GM18909 (cell line): Measurements from ENCODE around the gene PTPN5.

Experiments
- ATAC-seq: cut with Tn5 transposase; IDR thresholded peaks from one replicate; pipeline ENCODE4 v1.9.1; 2021; ENCODE audit warnings: mild to moderate bottlenecking; ENCODE audit not compliant: unreplicated experiment, poor library complexity

The PTPN5 gene

GRCh38 chr11:18774801-18775200 is 16.8 kb downstream of the PTPN5 start:
- no peak for ATAC-seq

DNA sequence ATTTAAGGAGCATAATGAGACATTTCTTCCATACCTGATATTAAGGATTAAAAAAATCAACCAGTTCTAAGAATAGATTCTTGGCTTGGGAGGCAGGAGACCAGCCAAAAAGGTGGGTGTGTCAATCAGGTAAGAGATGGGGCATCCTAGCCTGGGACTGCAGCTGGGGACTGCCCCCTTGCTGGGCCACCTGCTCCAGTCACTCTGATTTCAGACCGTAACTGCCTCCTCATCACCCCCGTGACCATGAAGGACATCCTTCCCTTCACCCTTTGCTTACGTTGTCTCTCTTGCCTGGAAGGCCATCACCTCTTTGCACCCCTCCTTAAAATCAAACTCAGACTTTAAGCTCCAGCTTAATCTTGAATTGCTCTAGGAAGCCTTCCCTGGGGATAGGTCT is 17.9 kb downstream of the PTPN5 start:
- no peak for ATAC-seq

GRCh38 chr11:18773104-18773503 is 18.5 kb downstream of the PTPN5 start:
- ATAC-seq, result no peak

- ATAC-seq, result no peak
Observed at GRCh38 chr11:18772211-18772610, 19.4 kb downstream of the PTPN5 start.

DNA sequence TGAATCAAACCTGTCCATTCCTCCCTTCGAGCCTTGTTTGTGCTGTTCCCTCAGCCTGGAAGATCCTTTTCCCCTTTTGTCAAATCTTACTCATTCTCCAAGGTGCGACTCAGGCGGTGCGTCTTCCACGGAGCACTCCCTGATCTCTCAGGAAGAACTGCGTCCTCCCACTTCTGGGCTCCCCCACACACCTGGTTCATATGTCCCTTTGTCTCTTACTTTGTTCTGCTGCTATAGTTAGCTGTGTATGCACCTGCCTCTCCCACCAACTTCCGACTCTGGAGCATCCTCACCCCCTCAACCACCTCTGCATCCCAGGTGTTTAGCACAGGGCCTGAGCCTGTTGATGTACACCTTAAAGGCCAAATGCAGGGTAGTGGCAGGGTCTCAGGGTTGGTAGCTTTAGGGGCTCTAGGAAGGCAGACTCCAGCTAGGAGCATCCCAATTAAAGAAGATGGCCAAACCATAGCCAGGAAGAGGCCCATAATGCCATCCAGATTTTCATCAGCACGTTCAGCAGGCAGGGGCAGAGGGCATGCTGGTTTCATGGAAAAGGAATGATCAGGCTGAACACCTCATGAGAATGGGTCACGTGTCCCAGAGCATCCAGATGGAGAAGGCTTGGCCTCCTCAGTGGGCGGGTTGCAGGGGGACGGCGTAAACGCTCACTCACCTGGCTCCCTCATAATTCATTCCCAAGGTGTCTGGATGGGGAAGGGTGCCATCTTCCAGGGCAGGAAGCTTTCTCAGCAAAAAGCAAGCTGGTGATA is 20.1 kb downstream of the PTPN5 start:
- no peak for ATAC-seq

- no peak for ATAC-seq
Observed at GRCh38 chr11:18770479-18771125, 21.0 kb downstream of the PTPN5 start.

- peak; percentile 76 for ATAC-seq
Observed at GRCh38 chr11:18769802-18770456, 21.7 kb downstream of the PTPN5 start.

DNA sequence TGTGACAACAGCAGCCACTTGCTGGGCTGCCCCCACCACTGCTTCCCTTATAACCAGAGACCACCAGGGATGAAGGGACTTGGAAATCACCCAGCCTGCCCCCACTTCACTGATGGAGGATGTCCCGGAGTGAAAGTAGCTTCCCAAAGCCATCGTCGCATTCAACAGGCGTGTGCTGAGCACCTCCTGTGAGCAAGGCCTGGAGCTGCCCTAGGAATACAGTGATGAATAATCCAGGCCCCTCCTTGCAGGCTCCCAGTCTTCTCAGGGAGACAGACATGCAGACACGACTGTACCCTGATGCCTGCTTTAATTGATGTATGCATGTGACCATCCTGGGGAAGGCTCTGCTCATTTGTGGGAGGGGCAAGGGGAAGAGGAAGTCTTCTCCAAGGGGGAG is 22.6 kb downstream of the PTPN5 start:
- no peak for ATAC-seq

GRCh38 chr11:18768472-18768901 is 23.1 kb downstream of the PTPN5 start:
- peak; percentile 81 for ATAC-seq

DNA sequence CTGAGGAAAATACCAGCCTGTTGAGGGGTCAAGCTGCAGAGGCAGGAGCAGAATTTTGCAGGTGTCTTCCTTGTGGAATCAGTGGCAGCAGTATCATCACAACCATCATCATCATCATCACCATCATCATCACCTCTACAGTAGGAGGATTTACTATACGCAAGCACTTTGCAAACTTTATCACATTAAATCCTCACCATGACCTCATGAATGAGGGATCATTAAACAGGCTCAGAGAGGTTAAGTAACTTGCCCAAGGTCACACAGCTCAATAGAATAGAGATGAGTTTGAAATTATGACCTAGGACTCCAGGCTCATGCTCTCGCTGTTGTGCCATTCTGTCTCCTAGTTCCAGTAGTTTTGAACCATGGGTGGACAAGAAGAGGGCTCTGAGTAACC is 25.6 kb downstream of the PTPN5 start:
- ATAC-seq, result no peak

GRCh38 chr11:18765554-18765953 is 26.0 kb downstream of the PTPN5 start:
- no peak for ATAC-seq

DNA sequence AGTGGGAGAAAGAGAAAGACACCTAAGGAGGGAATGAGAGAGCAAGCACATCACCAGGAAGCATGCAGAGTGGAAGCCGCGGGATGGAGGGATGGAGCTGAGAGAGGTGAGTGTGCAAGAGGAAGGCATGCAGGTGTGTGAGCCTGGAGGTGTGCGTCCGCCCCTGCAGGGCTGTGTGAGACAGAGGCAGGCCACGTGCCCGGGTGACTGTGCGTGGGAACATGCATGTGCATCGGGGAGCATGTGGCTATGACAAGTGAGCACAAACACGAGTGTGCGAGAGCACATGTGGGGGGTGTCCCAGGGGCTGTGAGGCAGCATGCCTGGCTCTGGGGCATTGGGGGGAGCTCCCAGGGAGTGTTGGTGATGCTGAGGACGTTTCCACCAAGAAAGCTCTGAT is 29.9 kb downstream of the PTPN5 start:
- ATAC-seq, result no peak

- ATAC-seq, result no peak
Observed at GRCh38 chr11:18761144-18761543, 30.5 kb downstream of the PTPN5 start.

- ATAC-seq, result no peak
Observed at GRCh38 chr11:18757811-18758210, 33.8 kb downstream of the PTPN5 start.

DNA sequence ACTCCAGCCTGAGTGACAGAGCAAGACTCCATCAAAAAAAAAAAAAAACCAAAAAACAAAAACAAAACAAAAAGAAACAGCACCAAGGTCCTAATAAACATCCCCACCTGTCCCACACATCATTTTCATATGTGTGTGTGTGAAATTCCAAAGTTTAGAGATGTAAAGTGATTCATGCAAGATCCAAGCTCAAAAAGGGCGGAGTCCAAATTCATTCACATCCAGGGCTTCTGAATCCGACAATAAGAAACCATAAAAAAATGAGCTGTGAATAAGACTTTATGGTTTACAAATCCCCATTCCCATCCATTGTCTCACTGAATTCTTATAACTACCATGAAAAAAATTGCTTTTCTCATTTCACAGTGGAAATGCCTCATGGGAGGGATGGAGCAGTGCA is 34.7 kb downstream of the PTPN5 start:
- ATAC-seq, result no peak

DNA sequence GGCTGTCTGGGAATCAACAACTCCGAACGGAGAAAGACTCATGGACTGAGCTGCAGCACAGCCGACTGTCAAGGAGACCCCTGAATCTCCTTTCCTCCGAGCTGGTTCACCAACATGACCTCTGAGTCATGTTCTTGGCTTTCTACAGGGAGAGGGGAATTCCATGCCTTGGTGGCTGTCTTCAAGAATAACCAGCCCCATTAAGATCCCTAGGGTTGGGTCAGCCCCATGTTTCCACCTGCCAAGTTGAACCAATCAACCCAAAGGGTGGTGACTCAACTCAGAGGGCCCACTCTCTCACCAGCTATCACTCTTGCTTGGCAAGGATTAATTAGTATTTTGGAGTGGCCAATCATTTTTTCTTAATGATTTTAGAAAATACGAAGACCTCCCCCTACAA is 37.3 kb downstream of the PTPN5 start:
- ATAC-seq, result no peak

DNA sequence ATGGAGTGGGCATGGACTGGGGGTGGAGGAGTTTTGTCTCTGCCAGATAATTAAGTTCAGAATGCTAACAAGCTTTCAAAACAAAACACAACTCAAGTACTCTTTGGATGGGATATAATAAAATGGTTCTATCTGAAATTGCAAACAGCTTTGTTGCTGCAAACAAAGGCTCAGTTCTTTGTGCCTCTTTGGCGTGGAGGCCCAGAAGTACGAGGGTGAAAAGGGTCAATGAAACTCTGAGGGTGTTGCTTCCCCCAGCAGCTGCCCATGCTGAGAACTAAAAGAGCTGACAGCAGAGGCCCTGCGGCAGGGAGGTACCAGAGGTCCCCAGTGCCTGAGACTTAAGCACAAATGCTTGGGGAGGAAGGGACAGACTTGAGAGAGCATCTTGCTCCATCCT is 39.1 kb downstream of the PTPN5 start:
- ATAC-seq, result no peak

GRCh38 chr11:18750944-18751343 is 40.7 kb downstream of the PTPN5 start:
- no peak for ATAC-seq

DNA sequence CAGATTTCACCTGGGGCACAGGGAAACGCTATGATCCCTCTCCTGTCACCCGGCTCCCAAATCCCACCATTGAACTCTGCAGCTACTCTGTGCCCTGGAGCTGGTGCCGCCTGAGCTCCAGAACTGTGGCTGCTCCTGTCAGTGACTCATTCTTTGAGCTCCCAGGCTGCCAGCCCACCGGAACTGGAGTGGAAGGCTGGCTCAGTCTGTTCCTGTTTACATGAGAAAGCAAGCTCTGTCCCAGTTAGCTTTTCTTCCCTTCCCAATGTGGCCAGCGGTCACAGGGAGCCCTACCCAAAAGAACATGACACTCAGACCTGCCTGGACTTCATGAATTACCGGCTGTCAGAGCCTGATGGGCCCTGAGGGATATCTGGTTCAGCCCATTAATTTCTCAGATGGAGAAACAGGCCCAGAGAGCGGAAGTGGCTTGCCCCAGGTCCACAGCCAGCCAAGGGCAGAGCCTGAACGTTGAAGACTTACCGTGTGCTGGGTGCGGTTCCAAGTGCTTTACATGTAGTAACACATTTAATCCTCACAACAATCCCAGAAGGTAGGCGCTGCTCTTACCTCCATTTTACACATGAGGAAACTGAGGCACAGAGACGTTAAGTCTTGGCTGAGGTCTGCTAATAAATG is 41.8 kb downstream of the PTPN5 start:
- ATAC-seq, result no peak

DNA sequence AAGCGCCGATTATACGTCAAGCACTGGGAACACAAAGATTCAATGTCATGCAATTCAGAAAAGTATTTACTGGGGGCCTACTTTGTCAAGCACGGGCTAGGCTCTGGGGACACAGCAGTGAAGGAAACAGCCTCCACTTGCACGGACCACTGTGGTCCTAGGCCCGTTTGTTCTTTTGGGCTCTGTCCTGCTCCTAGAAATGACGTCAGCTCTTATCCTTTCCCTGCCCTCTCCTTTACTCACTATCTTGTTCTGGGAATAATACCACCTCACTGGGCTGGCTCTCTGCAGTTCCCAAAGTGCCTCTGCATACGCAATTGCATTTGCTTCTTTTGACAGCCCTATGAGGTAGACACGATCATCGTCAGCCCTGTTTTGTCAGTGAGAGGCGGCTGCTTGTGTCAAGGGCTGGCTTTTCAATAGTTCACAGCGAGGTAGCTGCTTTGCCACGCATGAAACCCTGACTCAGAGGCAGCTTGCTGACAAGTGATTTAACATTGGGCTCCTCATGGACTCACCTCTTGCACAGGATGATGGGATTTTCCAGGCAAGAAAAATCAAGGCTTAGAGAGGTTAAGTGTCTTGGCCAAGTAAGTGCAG is 42.7 kb downstream of the PTPN5 start:
- ATAC-seq, result no peak

- no peak for ATAC-seq
Observed at GRCh38 chr11:18745251-18745650, 46.3 kb downstream of the PTPN5 start.
